Liver (tissue), 9 donors: ENCODE measurements around the gene SCN4A. TPM values are rescaled to one million over a fixed set of nuclear protein-coding genes. Genes with fewer than 3 reads are reported as not detected.

ENCODE experiments used
- DNase-seq: peaks from one replicate; pipeline ENCODE4 v3.0.0-alpha.2; 2017; ENCODE audit warnings: low spot score
- H3K27ac ChIP-seq, 2 donors: one replicate each; pipeline ENCODE4 v1.7.0; 2013; ENCODE audit warnings: inconsistent platforms in 2 of 2, low read length in 2 of 2, control low read depth in 1 of 2, low read depth in 1 of 2, mild to moderate bottlenecking in 1 of 2
- H3K27me3 ChIP-seq, 4 donors: one replicate each; pipeline versions ENCODE4 v1.6.1 to v1.7.0; 2013; ENCODE audit warnings: low read length in 3 of 4, inconsistent platforms in 1 of 4, mild to moderate bottlenecking in 1 of 4, moderate library complexity in 1 of 4; ENCODE audit not compliant: control insufficient read depth in 4 of 4, insufficient read depth in 4 of 4
- H3K36me3 ChIP-seq, 4 donors: one replicate each; pipeline versions ENCODE4 v1.6.1 to v1.7.0; 2013; ENCODE audit warnings: low read length in 3 of 4, mild to moderate bottlenecking in 3 of 4, low read depth in 1 of 4, moderate library complexity in 1 of 4; ENCODE audit not compliant: control insufficient read depth in 4 of 4, insufficient read depth in 3 of 4
- H3K4me1 ChIP-seq, 4 donors: one replicate each; pipeline versions ENCODE4 v1.6.1 to v1.7.0; 2013; ENCODE audit warnings: low read length in 3 of 4, mild to moderate bottlenecking in 3 of 4, moderate library complexity in 1 of 4; ENCODE audit not compliant: control insufficient read depth in 4 of 4, insufficient read depth in 4 of 4
- H3K4me3 ChIP-seq, 3 donors: one replicate each; pipeline versions ENCODE4 v1.6.1 to v1.7.0; 2013; ENCODE audit warnings: low read length in 3 of 3, control low read depth in 1 of 3, low read depth in 1 of 3, mild to moderate bottlenecking in 1 of 3
- H3K9ac ChIP-seq, 2 donors: one replicate each; pipeline ENCODE4 v1.7.0; 2013; ENCODE audit warnings: low read length in 2 of 2, mild to moderate bottlenecking in 2 of 2, moderate library complexity in 2 of 2, control low read depth in 1 of 2, low read depth in 1 of 2
- H3K9me3 ChIP-seq, 4 donors: one replicate each; pipeline versions ENCODE4 v1.6.1 to v1.7.0; 2013; ENCODE audit warnings: low read length in 3 of 4; ENCODE audit not compliant: control insufficient read depth in 4 of 4
- ATF3 ChIP-seq: IDR thresholded peaks from 2 replicates; pipeline ENCODE4 v1.6.1; 2016; ENCODE audit warnings: antibody characterized with exemption
- CTCF ChIP-seq: fragments of 150-350 bp; IDR thresholded peaks from 2 replicates; pipeline ENCODE4 v1.5.1; 2017; ENCODE audit warnings: improper control_type of control experiment, low read depth, low read length; ENCODE audit not compliant: missing input control
- EGR1 ChIP-seq, 2 donors: IDR thresholded peaks; 2 replicates each; pipeline ENCODE4 v1.6.1; 2016 to 2018; ENCODE audit warnings: antibody characterized with exemption in 2 of 2, low read depth in 2 of 2
- FOXA1 ChIP-seq: IDR thresholded peaks from 2 replicates; pipeline ENCODE4 v1.6.1; 2016; ENCODE audit warnings: antibody characterized with exemption
- FOXA2 ChIP-seq: IDR thresholded peaks from 2 replicates; pipeline ENCODE4 v1.6.1; 2016; ENCODE audit warnings: antibody characterized with exemption
- GABPA ChIP-seq, 2 donors: IDR thresholded peaks in 1 of 2; conservative IDR thresholded peaks in 1 of 2; 2 replicates each; pipeline ENCODE4 v1.6.1; 2016; ENCODE audit warnings: antibody characterized with exemption in 2 of 2, mild to moderate bottlenecking in 1 of 2, moderate library complexity in 1 of 2
- HNF4A ChIP-seq, 2 donors: conservative IDR thresholded peaks; 2 replicates each; pipeline ENCODE4 v1.6.1; 2016; ENCODE audit warnings: antibody characterized with exemption in 2 of 2, mild to moderate bottlenecking in 2 of 2
- HNF4G ChIP-seq: IDR thresholded peaks from 2 replicates; pipeline ENCODE4 v1.6.1; 2016; ENCODE audit warnings: antibody characterized with exemption
- JUND ChIP-seq, 2 donors: IDR thresholded peaks; 2 replicates each; pipeline ENCODE4 v1.6.1; 2016; ENCODE audit warnings: antibody characterized with exemption in 2 of 2
- MAX ChIP-seq: IDR thresholded peaks from 2 replicates; pipeline ENCODE4 v1.6.1; 2016; ENCODE audit warnings: antibody characterized with exemption
- RAD21 ChIP-seq, 2 donors: IDR thresholded peaks; 2 replicates each; pipeline ENCODE4 v1.6.1; 2016; ENCODE audit warnings: antibody characterized with exemption in 2 of 2, mild to moderate bottlenecking in 2 of 2
- REST ChIP-seq: IDR thresholded peaks from 2 replicates; pipeline ENCODE4 v1.6.1; 2016; ENCODE audit warnings: antibody characterized with exemption, mild to moderate bottlenecking
- RXRA ChIP-seq, 2 donors: IDR thresholded peaks; 2 replicates each; pipeline ENCODE4 v1.6.1; 2017 to 2018; ENCODE audit warnings: antibody characterized with exemption in 2 of 2, mild to moderate bottlenecking in 1 of 2
- SP1 ChIP-seq: IDR thresholded peaks from 2 replicates; pipeline ENCODE4 v1.6.1; 2018; ENCODE audit warnings: antibody characterized with exemption, mild to moderate bottlenecking
- TAF1 ChIP-seq: conservative IDR thresholded peaks from 2 replicates; pipeline ENCODE4 v1.6.1; 2016; ENCODE audit warnings: antibody characterized with exemption, mild to moderate bottlenecking
- YY1 ChIP-seq: IDR thresholded peaks from 2 replicates; pipeline ENCODE4 v1.6.1; 2016; ENCODE audit warnings: antibody characterized with exemption, mild to moderate bottlenecking
- ZBTB33 ChIP-seq: IDR thresholded peaks from 2 replicates; pipeline ENCODE4 v1.6.1; 2016; ENCODE audit warnings: antibody characterized with exemption
- WGBS: extraction: QIAGEN DNeasy Blood & Tissue Kit; methylation state at CpG from one replicate; pipeline ENCODE4 v1.1.7; 2013; 5-methylcytosine and 5-hydroxymethylcytosine counted together
- polyA plus RNA-seq, 2 donors: library from polyadenylated mRNA; stranded (reverse) in 1 of 2; unstranded in 1 of 2; fragments of 200-250 nt in 1 of 2; fragments of >200 nt in 1 of 2; fragmentation: Nextera tagmentation in 1 of 2; extraction: Ambion mirVana in 1 of 2; gene quantifications; one replicate each; pipeline versions ENCODE4 v1.2.1 to v1.2.3, GENCODE V29; 2013 to 2015
- total RNA-seq, 2 donors: library from RNA; depleted of rRNA; stranded (reverse); fragments of >200 nt; gene quantifications; one replicate each; pipeline ENCODE4 v1.2.3, GENCODE V29; 2014
- donor health status: healthy.
- donor health status: healthy.
- donor health status: healthy.
- donor health status: healthy.
- donor health status: healthy.

The SCN4A gene
- total and polyA plus RNA-seq, 4 donors: 0.04 to 1.3 (median 0.43) TPM

GRCh38 chr17:63962298-63962744 lies 10.4 kb downstream of the SCN4A start:
- no peaks in the 10 kb centered on the region for H3K27me3 ChIP-seq
- WGBS: 70% methylated on average over 10 of the region's 10 CpGs
- no peak for TF ChIP-seq JUND (IDR thresholded peaks at IDR 0.05)
- no peak for TF ChIP-seq ZBTB33
- no peak for TF ChIP-seq FOXA1
- no peak for TF ChIP-seq HNF4A (conservative IDR thresholded peaks at IDR 0.05)
- no peak for TF ChIP-seq RXRA (IDR thresholded peaks at IDR 0.05)
- no peak for TF ChIP-seq RAD21 (IDR thresholded peaks at IDR 0.05)
- no peak for TF ChIP-seq REST
- TF ChIP-seq TAF1: no peak
- TF ChIP-seq ATF3: no peak
- TF ChIP-seq HNF4G: no peak
- no peak for TF ChIP-seq FOXA2
- TF ChIP-seq YY1: no peak
- TF ChIP-seq GABPA (IDR thresholded peaks at IDR 0.05 in 1 of 2, conservative IDR thresholded peaks at IDR 0.05 in 1 of 2): no peak
- no peak for TF ChIP-seq CTCF
- TF ChIP-seq EGR1 (IDR thresholded peaks at IDR 0.05; ENCODE audit: low read depth in 2 of 2): no peak
- TF ChIP-seq SP1: no peak
- no peak for TF ChIP-seq MAX
- no peaks in the 10 kb centered on the region for H3K36me3 ChIP-seq
- no peak overlapping the region for H3K9ac ChIP-seq
- peaks cover 2 to 5% (median 4%) of the 10 kb centered on the region in 4 donors for H3K4me1 ChIP-seq
- H3K27ac ChIP-seq: peak overlapping the region; percentile 20 to 25
- H3K9me3 ChIP-seq: no peaks in the 10 kb centered on the region
- H3K4me3 ChIP-seq: no peak overlapping the region
- DNase-seq: no peak
